Mesothelial cell of epicardium (in vitro differentiated cells): ENCODE measurements around the gene JUND. TPM values are rescaled to one million over a fixed set of nuclear protein-coding genes. Genes with fewer than 3 reads are reported as not detected.

ENCODE experiments used
- DNase-seq, 2 experiments: peaks; one replicate each; pipeline ENCODE4 v3.0.0; 2021; ENCODE audit warnings: low spot score in 2 of 2; ENCODE audit not compliant: unreplicated experiment in 2 of 2
- H3K27ac Mint-ChIP-seq: 2 replicates; pipeline ENCODE4 v1.8.0; 2021; ENCODE audit warnings: mixed read lengths
- H3K27me3 Mint-ChIP-seq: 2 replicates; pipeline ENCODE4 v1.8.0; 2021; ENCODE audit warnings: low read depth, mixed read lengths
- H3K36me3 Mint-ChIP-seq: 2 replicates; pipeline ENCODE4 v1.8.0; 2021; ENCODE audit warnings: mixed read lengths
- H3K4me1 Mint-ChIP-seq: 2 replicates; pipeline ENCODE4 v1.8.0; 2021; ENCODE audit warnings: mixed read lengths
- H3K4me3 Mint-ChIP-seq: 2 replicates; pipeline ENCODE4 v1.8.0; 2021; ENCODE audit warnings: mild to moderate bottlenecking, moderate library complexity, mixed read lengths
- H3K9me3 Mint-ChIP-seq: 2 replicates; pipeline ENCODE4 v1.8.0; 2021; ENCODE audit warnings: mixed read lengths
- CTCF ChIP-seq: fragments of 200-600 bp; sonication (generic); IDR thresholded peaks from one replicate; pipeline ENCODE4 v1.5.0; 2021; ENCODE audit warnings: antibody characterized with exemption; ENCODE audit not compliant: unreplicated experiment
- total RNA-seq: library from RNA; stranded (reverse); gene quantifications from 3 replicates; pipeline ENCODE4 v1.2.1, GENCODE V29; 2021

The JUND gene
- total RNA-seq, 1 donor from 2014 or later, result 276 TPM

DNA sequence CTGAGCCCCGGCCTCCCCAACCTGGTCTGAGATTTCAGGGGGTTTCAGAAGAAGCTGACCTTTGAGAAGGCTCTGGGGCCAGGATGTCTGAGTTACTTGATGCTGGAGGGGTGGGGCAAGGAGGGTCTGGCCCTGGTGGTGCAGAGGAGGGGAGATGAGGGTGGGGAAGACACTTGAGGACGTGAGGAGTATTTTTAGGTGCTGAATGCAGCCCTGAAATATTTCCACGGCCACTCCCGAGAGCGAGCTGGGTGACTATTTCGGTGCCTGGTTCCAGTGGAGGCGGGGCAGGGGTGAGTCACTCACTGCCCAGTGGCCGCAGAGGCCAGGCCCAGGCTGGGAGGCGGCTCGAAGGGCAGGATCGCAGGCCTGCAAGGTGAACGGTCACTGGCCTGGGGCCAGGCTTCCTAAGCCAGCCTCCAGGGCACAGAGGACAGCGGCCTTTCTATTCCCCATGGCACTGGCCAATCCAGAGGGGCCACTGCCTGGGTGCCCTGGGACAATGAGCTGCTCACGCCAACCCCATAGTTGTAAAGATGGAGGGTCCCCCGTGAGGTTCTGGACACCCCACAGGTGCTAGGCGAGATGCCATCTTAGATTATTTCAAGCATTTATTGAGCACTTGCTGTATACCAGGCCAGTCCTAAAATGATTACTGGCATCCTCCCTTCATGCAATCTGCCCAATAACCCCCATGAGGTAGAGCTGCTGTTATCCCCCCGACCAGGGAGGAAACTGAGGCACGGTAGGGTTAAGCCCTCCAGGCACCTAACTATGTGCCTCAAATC lies 19.7 kb upstream of the JUND start:
- DNase-seq, result no peak
- no peak for TF ChIP-seq CTCF
- Mint-ChIP-seq H3K4me3 (no peak overlapping the region), H3K9me3 (no peaks in the 10 kb centered on the region), H3K36me3 (no peaks in the 10 kb centered on the region), H3K4me1 (peaks cover 19% of the 10 kb centered on the region), H3K27ac (no peak overlapping the region), H3K27me3 (no peaks in the 10 kb centered on the region)

DNA sequence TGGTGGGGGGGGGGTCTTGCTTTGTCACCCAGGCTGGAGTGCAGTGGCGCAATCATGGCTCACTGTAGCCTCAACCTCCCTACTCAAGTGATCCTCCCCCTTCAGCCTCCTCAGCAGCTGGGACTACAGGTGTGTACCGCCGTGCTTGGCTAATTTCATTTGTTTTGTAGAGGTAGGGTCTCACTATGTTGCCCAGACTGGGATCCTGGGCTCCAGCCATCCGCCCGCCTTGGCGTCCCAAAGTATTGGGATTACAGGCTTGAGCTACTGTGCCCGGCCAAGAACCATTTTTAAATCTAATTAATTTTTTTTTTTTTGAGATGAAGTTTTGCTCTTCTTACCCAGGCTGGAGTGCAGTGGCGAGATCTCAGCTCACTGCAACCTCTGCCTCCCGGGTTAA lies 18.2 kb upstream of the JUND start:
- no peak for TF ChIP-seq CTCF
- H3K27ac Mint-ChIP-seq, result no peak overlapping the region
- no peak overlapping the region for H3K4me3 Mint-ChIP-seq
- H3K9me3 Mint-ChIP-seq, result no peaks in the 10 kb centered on the region
- no peaks in the 10 kb centered on the region for H3K27me3 Mint-ChIP-seq
- no peaks in the 10 kb centered on the region for H3K36me3 Mint-ChIP-seq
- H3K4me1 Mint-ChIP-seq, result peaks cover 15% of the 10 kb centered on the region
- no peak for DNase-seq

DNA sequence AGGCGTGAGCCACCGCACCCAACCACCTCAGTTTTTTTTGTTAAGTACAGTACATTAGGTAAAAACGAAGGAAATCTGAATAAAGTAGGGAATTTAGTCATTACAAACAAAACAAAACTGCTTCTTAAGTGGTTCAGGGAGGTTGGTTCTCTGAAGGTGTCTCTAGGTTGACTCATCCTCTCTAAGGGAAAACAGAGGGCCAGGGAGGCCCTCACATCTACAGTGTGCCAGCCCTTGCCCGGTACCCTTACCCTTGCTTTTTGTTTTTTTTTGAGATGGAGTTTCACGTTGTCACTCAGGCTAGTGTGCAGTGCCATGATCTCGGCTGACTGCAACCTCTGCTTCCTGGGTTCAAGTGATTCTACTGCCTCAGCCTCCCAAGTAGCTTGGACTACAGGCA lies 17.2 kb upstream of the JUND start:
- H3K9me3 Mint-ChIP-seq, result no peaks in the 10 kb centered on the region
- H3K36me3 Mint-ChIP-seq, result no peaks in the 10 kb centered on the region
- H3K27me3 Mint-ChIP-seq, result no peaks in the 10 kb centered on the region
- peaks cover 12% of the 10 kb centered on the region for H3K4me1 Mint-ChIP-seq
- H3K27ac Mint-ChIP-seq, result no peak overlapping the region
- no peak for DNase-seq
- no peak overlapping the region for H3K4me3 Mint-ChIP-seq
- no peak for TF ChIP-seq CTCF

DNA sequence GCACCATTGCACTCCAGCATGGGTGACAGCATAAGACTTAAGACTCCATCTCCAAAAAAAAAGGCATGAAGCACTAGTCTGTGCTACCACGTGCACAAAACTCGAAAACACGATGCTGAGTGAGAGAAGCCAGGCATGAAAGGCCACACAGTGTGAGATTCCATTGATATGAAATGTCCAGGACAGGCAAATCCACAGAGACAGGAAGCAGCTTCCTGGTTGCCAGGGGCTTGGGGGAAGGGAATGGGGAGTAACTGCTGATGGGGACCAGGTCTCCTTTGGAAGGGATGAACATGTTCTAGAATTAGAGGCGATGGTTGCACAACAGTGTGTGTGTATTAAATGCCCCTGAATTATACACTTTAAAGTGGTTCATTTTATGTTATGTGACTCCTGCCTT lies 15.9 kb upstream of the JUND start:
- no peak for DNase-seq
- H3K4me1 Mint-ChIP-seq, result peaks cover 14% of the 10 kb centered on the region
- no peaks in the 10 kb centered on the region for H3K9me3 Mint-ChIP-seq
- no peak overlapping the region for H3K4me3 Mint-ChIP-seq
- H3K27me3 Mint-ChIP-seq, result no peaks in the 10 kb centered on the region
- H3K36me3 Mint-ChIP-seq, result no peaks in the 10 kb centered on the region
- H3K27ac Mint-ChIP-seq, result no peak overlapping the region
- TF ChIP-seq CTCF, result no peak

DNA sequence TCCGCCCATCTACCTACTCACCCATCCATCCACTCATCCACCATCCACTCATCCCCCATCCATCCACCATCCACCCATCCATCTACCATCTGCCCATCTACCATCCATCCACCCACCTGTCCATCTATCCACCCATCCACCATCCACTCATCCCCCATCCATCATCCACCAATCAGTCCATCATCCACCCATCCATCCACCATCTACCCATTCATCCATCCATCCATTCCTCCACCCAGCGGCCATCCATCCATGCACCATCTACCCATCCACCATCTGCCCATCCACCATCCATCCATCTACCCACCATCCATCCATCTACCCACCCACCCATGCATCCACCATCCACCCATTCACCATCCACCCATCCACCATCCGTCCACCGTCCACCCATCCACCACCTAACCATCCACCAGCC lies 13.6 kb upstream of the JUND start:
- TF ChIP-seq CTCF, result no peak
- no peaks in the 10 kb centered on the region for H3K27me3 Mint-ChIP-seq
- peaks cover 31% of the 10 kb centered on the region for H3K4me1 Mint-ChIP-seq
- no peaks in the 10 kb centered on the region for H3K36me3 Mint-ChIP-seq
- no peak overlapping the region for H3K27ac Mint-ChIP-seq
- no peak for DNase-seq
- no peaks in the 10 kb centered on the region for H3K9me3 Mint-ChIP-seq
- no peak overlapping the region for H3K4me3 Mint-ChIP-seq
